HG03354 (cell line): Measurements from ENCODE around the gene STX10.
"Not testable (repeated sequence)": the region's sequence is repeated elsewhere in the genome, so short reads cannot be mapped to it uniquely, and the experiment has no call there.

Source experiments
- ATAC-seq: cut with Tn5 transposase; IDR thresholded peaks from one replicate; pipeline ENCODE4 v1.9.1; 2021; ENCODE audit warnings: mild to moderate bottlenecking; ENCODE audit not compliant: unreplicated experiment, poor library complexity, severe bottlenecking

Gene STX10

GRCh38 chr19:13149173-13149627 is 975 bp downstream of the STX10 start:
- ATAC-seq = not testable (repeated sequence)

- no peak for ATAC-seq
Measured at GRCh38 chr19:13146763-13147563, 3.2 kb downstream of the STX10 start.

GRCh38 chr19:13139633-13140311 is 10.4 kb downstream of the STX10 start:
- ATAC-seq = no peak

GRCh38 chr19:13138916-13139198 is 11.3 kb downstream of the STX10 start:
- no peak for ATAC-seq

GRCh38 chr19:13138171-13138915 is 11.8 kb downstream of the STX10 start:
- no peak for ATAC-seq

- no peak for ATAC-seq
Measured at GRCh38 chr19:13137290-13137794, 12.8 kb downstream of the STX10 start.

GRCh38 chr19:13135068-13136062 is 14.8 kb downstream of the STX10 start:
- no peak for ATAC-seq

- ATAC-seq = no peak
Measured at GRCh38 chr19:13134626-13135025, 15.5 kb downstream of the STX10 start.

- ATAC-seq = no peak
Measured at GRCh38 chr19:13133241-13133870, 16.8 kb downstream of the STX10 start.

GRCh38 chr19:13132471-13133180 is 17.5 kb downstream of the STX10 start:
- ATAC-seq = no peak

GRCh38 chr19:13130886-13131490 is 19.2 kb downstream of the STX10 start:
- ATAC-seq = no peak

GRCh38 chr19:13129384-13129783 is 20.8 kb downstream of the STX10 start:
- no peak for ATAC-seq

- ATAC-seq = no peak
Measured at GRCh38 chr19:13128583-13128982, 21.6 kb downstream of the STX10 start.

- ATAC-seq = no peak
Measured at GRCh38 chr19:13127811-13128575, 22.2 kb downstream of the STX10 start.

GRCh38 chr19:13127051-13127450 is 23.1 kb downstream of the STX10 start:
- no peak for ATAC-seq

- ATAC-seq = no peak
Measured at GRCh38 chr19:13122980-13123957, 26.9 kb downstream of the STX10 start.
